ES-I3 (cell line): Measurements from ENCODE around the gene STK24.

Experiments
- H3K36me3 ChIP-seq: 2 replicates; pipeline ENCODE4 v1.6.1; 2013; ENCODE audit warnings: mild to moderate bottlenecking, low read length, control low read depth, moderate library complexity; ENCODE audit not compliant: insufficient read depth
- H3K4me1 ChIP-seq: 2 replicates; pipeline ENCODE4 v1.6.1; 2013; ENCODE audit warnings: mild to moderate bottlenecking, control low read depth, low read length; ENCODE audit not compliant: insufficient read depth
- H3K9ac ChIP-seq: 2 replicates; pipeline ENCODE4 v1.6.1; 2013; ENCODE audit warnings: low read depth, mild to moderate bottlenecking, low read length, moderate library complexity
- H3K9me3 ChIP-seq: 2 replicates; pipeline ENCODE4 v1.6.1; 2013; ENCODE audit warnings: mild to moderate bottlenecking, low read length, moderate library complexity; ENCODE audit not compliant: control insufficient read depth, insufficient read depth

STK24 gene

DNA sequence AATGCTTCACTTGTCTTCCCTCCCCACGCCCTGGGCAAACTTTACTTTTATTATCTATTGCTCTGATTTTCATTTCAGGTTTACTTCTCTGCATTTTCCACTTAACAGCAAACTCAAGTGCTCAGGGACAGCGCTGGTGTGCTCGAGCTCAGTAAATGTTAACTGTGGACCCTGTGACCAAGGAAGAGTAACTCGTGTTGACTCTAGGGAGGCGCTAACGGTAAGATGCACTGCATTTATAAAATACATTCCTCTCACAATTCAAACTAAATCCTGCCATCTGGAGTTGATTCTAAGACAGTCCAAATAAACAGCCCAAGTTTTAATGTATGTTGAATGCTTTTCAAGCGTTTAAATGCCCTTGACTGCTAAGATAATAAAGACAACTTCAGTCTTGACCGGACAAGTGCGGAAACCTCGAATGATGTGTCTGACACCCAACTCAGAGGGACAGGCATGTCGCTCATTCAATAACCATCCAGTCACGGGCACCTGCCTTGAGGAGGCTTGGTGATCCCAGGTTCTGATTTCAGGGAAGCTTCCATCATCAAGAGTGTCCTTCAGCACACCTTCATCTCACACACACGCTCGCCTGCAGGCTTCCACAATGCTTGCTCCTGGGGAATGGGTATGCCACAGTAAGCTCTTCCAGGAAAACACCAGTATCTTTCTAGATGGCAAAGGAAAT lies 93.2 kb downstream of the STK24 start:
- H3K4me1 ChIP-seq = peaks cover 47% of the 10 kb centered on the region
- H3K36me3 ChIP-seq = no peaks in the 10 kb centered on the region
- H3K9ac ChIP-seq = no peak overlapping the region
- H3K9me3 ChIP-seq = no peaks in the 10 kb centered on the region

- Histone ChIP-seq H3K36me3 (no peaks in the 10 kb centered on the region), H3K9ac (no peak overlapping the region), H3K4me1 (peaks cover 57% of the 10 kb centered on the region), H3K9me3 (no peaks in the 10 kb centered on the region)
Observed at GRCh38 chr13:98482476-98483444, 94.1 kb downstream of the STK24 start.

DNA sequence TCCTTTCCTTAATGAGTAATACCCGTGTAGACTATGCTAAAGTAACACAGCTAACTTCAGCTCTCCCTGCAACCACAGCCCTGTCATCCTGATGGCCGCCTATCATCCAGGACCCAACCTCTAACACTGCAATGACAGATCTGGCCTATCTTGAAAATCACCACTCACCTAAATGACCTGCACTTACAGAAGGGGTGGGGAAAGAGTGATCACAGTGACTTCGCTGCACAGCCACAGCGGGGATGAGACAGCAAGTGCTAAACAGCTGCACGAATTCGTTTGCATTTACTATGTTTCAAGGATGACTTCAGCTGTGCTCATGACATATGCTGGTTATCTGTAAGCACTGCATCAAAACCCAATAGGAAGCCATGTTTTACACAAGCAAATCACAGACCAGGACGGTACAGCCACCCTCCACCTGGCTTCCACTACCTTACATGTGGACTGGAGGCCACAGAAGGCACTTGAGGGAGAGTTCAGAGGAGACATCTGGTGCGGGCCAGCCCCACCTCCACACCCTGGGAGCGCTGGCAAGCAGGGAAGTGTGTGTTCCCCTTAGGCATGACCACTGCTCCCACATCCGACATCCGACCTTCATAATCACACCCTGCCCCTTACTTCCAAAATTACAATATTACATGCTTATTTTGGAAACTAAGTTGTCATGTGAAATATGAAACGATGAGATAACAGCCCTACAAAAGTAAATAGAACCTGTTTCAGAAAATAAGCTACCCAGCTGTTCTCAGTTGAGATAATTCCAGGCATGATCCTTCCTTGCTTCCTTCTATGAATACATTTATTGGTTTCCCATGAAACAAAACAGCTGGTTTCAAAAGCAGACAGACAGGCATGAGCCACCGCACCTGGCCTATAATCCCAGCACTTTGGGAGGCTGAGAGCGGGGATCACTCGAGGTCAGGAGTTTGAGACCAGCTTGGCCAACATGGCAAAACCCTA lies 95.7 kb downstream of the STK24 start:
- no peaks in the 10 kb centered on the region for H3K36me3 ChIP-seq

DNA sequence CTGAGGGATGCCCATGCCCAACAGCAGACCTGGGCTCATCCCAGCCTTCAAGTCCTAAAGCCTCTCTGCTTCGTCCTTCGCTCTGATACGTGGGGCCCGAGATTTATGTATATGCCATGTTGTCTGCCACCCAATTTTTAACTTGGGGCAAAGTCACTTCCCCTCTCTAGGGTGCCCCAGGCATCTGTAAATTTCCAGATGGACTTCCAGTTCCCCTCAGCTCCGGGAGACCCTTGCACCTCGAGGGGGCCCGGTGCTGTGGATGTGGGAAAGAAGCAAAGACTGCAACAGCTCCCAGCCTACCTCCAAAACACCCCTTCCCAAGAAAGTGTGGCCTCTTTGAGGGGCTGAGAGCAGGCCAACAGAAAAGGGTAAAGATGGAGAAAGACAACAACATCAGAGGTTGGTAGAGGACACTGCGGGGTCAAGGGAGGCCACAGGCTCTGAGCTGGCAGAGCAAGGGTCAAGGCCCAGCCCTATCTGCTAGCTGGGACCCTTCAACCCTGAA lies 97.4 kb downstream of the STK24 start:
- H3K36me3 ChIP-seq = no peaks in the 10 kb centered on the region
- H3K9ac ChIP-seq = no peak overlapping the region
- no peaks in the 10 kb centered on the region for H3K9me3 ChIP-seq
- H3K4me1 ChIP-seq = peaks cover 68% of the 10 kb centered on the region

More for the DNA sequence above, 95.7 kb downstream of the STK24 start:
- Histone ChIP-seq H3K9me3 (no peaks in the 10 kb centered on the region), H3K4me1 (peaks cover 70% of the 10 kb centered on the region), H3K9ac (no peak overlapping the region)

- H3K9me3 ChIP-seq = no peaks in the 10 kb centered on the region
- no peak overlapping the region for H3K9ac ChIP-seq
- H3K4me1 ChIP-seq = peaks cover 58% of the 10 kb centered on the region
- peaks cover 6% of the 10 kb centered on the region; the same call in 1 of the 2 replicates for H3K36me3 ChIP-seq
Observed at GRCh38 chr13:98478189-98479129, 98.4 kb downstream of the STK24 start.

DNA sequence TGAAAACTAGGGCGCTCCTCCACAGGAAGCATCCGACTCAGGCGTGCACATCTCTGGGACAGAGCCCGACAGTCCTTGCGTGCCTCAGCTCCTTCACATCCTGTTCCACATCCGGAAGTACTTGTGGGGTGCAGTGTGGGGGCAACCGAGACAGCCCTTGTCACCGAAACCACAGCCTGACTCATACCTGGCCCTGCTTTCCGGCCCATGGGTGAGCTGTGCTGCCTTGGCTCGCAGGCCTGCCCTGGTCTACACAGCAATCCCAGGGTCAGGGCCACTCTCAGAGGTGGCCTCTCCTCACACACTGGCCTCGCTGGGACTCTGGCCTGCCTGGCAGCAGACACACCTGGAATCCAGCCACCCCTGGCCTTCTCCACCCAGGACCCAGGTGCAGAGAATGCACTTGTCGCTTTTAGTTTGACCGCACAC lies 100.4 kb downstream of the STK24 start:
- peaks cover 16% of the 10 kb centered on the region for H3K36me3 ChIP-seq
- no peaks in the 10 kb centered on the region for H3K9me3 ChIP-seq
- peak overlapping the region; percentile 18 for H3K9ac ChIP-seq
- peaks cover 48% of the 10 kb centered on the region for H3K4me1 ChIP-seq

- Histone ChIP-seq H3K4me1 (peaks cover 46% of the 10 kb centered on the region), H3K36me3 (peaks cover 16% of the 10 kb centered on the region), H3K9ac (peak overlapping the region; percentile 18), H3K9me3 (no peaks in the 10 kb centered on the region)
Observed at GRCh38 chr13:98476106-98476505, 100.8 kb downstream of the STK24 start.

DNA sequence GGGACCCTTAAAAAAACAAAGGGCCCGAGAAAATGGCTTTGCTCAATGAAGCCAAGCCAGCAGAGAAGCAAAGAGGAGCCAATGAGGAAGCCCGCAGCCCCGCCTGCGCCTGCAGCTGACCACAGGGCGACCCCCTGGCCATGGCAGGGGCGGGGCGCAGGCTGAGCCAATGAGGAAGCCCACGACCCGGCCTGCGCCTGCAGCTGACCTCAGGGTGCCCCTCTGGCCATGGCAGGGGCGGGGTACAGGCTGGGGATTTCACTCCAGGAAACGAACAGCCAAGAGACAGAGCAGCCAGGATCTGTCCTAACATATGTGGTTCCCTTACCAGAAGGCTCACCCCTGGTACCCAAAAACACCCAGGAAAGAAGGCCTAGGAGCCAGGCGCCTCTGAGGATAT lies 101.4 kb downstream of the STK24 start:
- Histone ChIP-seq H3K9me3 (no peaks in the 10 kb centered on the region), H3K4me1 (peaks cover 40% of the 10 kb centered on the region), H3K36me3 (peaks cover 16% of the 10 kb centered on the region), H3K9ac (peak overlapping the region; percentile 3; the same call in 1 of the 2 replicates)

DNA sequence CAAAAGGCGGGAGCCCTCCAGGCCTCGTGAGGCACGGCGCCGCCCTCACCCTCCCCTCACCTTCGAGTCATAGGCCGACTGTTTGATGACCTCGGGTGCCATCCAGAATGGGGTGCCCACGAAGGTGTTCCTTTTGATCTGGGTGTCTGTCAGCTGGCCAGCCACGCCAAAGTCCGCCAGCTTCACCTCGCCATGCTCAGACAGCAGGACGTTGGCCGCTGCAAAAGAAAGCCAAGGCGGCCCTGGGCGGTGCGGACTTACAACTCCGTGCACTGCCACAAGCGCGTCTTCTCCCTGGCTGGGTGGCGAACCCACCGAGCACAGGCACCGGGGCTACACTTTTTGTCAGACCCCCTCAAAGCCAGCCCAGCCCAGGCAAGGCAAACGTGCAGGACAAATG lies 102.1 kb downstream of the STK24 start:
- peaks cover 39% of the 10 kb centered on the region for H3K4me1 ChIP-seq
- peaks cover 16% of the 10 kb centered on the region for H3K36me3 ChIP-seq
- H3K9ac ChIP-seq = no peak overlapping the region
- H3K9me3 ChIP-seq = no peaks in the 10 kb centered on the region

DNA sequence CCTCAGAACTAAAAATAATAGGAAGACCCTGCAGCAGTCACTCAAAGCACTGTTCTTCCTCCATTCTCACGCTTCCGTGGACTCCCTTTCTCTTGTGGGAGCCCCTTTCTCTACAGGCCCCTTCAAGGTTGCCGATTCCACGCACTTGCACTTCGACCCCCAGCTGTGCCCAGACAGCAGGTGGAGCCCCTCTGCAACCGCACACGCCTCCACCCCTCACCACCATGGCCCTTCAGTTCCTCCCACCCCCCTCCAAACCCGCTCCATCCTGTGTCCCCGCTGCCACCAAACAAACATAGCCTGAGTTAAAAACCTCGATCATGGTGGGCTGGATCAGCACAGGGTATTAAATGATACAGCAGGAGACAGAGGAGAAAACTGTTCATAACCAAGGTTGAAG lies 102.6 kb downstream of the STK24 start:
- no peaks in the 10 kb centered on the region for H3K9me3 ChIP-seq
- no peak overlapping the region for H3K9ac ChIP-seq
- H3K4me1 ChIP-seq = peaks cover 36% of the 10 kb centered on the region
- peaks cover 16% of the 10 kb centered on the region for H3K36me3 ChIP-seq

GRCh38 chr13:98473788-98474144 lies 103.1 kb downstream of the STK24 start:
- H3K4me1 ChIP-seq = peaks cover 31% of the 10 kb centered on the region
- H3K9ac ChIP-seq = no peak overlapping the region
- H3K9me3 ChIP-seq = no peaks in the 10 kb centered on the region
- peaks cover 16% of the 10 kb centered on the region for H3K36me3 ChIP-seq

GRCh38 chr13:98473135-98473787 lies 103.6 kb downstream of the STK24 start:
- Histone ChIP-seq H3K9ac (no peak overlapping the region), H3K9me3 (no peaks in the 10 kb centered on the region), H3K4me1 (peaks cover 25% of the 10 kb centered on the region), H3K36me3 (peaks cover 16% of the 10 kb centered on the region)

- Histone ChIP-seq H3K9ac (no peak overlapping the region), H3K9me3 (no peaks in the 10 kb centered on the region), H3K4me1 (peaks cover 14% of the 10 kb centered on the region), H3K36me3 (peaks cover 16% of the 10 kb centered on the region)
Observed at GRCh38 chr13:98471934-98472333, 105.0 kb downstream of the STK24 start.
